ENCODE results near the gene EGR4. TPM values are rescaled to one million over a fixed set of nuclear protein-coding genes. Genes with fewer than 3 reads are reported as not detected.

The EGR4 gene
- total RNA-seq = not detected in 2 replicates

- DNase-seq (ENCODE audit: low read depth) = peak; percentile 21
These were observed at the start of gene EGR4 for GRCh38 chr2:73293534-73294171. EGR4 (minus strand) TSS chr2:73293548; CDS start chr2:73293317, 231 bp downstream.

DNA sequence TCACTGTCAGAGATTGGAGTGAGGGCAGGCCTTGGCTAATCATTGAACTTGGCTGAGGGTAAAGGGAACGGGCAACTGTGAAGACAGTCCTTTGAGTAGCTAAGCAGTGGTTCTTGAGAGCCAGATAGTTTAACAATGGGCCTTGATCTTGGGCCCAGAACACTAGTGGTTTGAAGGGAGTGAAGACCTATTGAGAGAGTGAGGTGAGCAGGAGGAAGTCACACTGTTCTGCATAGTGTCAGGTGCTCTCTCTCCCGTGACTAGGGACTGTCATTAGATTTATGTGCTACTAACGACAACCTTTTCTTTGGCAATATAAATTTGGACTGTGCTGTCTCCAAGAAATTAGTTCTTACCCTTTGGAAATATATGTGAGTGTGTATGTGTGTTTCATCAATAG lies 47.7 kb upstream of the EGR4 start:
- no peak for DNase-seq (ENCODE audit: low read depth)

DNA sequence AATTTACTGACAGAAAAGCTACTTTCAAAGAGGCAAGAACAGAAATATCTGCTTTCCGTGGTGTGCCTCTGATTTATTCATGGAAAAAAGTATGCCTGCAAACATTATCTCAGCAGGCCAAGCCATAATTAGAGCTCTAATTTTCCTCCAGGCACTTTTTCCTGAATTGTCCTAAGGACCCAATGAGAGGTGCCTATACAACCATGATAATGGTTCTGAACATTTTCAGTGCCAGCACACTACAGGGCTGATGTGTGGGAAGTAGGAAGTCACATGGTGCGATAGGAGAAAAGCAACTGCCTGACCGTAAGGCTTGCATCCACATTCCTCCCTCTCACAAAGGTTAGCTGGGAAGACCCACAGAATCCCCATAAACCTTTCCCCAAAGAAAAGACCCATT lies 45.9 kb upstream of the EGR4 start:
- DNase-seq (ENCODE audit: low read depth) = no peak

- DNase-seq (ENCODE audit: low read depth) = no peak
These were observed 44.5 kb upstream of the EGR4 start for GRCh38 chr2:73337828-73338227.

GRCh38 chr2:73334620-73335019 lies 41.3 kb upstream of the EGR4 start:
- no peak for DNase-seq (ENCODE audit: low read depth)

DNA sequence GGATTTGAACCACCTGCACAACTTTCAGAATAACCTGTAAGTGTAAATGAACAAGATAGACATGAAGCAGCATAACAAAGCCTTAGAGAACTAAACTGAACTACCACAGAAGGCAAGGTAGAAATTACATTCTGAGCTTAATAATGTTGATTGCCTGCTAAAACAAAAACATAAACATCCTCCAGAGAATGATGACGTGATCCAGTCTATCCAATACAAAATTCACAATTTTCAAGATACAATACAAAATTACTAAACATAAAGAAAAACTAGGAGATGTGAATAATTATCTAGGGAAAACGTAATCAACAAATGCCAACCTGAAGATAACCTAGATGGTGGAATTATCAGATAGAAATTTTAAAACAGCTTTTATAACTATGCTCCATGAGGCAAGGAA lies 40.7 kb upstream of the EGR4 start:
- DNase-seq (ENCODE audit: low read depth) = no peak

DNA sequence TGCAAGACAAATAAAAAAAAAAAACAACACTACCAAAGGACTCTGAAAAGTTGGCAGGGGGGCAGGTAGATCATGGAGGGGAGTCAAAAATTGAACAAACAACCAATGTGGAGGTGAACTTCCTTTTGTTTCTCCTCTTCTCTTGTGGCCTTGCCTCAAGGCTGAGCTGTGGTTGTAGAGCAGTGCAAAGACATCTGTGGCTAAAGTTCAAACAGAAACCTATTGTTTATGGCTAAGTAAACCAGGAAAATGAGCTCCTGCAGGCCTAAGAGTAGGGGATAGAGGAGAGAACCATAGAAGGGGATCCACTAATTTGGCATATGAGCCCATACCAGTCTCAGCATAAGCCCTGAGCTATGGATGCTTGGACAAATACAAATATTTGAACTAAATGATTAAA lies 40.2 kb upstream of the EGR4 start:
- DNase-seq (ENCODE audit: low read depth) = no peak

- DNase-seq (ENCODE audit: low read depth) = no peak
These were observed 30.9 kb upstream of the EGR4 start for GRCh38 chr2:73324126-73324725.

GRCh38 chr2:73323551-73323950 lies 30.2 kb upstream of the EGR4 start:
- no peak for DNase-seq (ENCODE audit: low read depth)

GRCh38 chr2:73314441-73314840 lies 21.1 kb upstream of the EGR4 start:
- DNase-seq (ENCODE audit: low read depth) = no peak

DNA sequence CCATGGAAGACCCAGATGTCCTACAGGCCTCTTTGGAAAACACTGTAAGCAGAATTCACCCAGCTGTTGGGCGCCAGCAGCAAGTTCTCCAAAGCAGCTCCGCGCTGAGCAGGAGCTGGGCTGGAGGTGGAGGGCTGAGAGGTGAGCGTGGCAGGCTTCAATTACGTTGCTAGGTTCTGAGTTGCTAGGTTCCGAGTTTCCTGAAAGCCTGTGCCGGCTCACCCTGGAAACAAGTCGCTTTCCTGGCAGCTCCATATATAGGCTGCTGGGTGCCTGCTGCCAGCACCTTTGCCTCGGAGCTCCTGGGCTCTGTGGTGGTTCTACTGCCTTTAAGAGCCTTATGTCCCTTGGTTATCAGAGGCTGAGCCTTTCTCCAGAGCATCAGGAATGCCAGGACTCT lies 14.4 kb upstream of the EGR4 start:
- no peak for DNase-seq (ENCODE audit: low read depth)

GRCh38 chr2:73301636-73302035 lies 8.3 kb upstream of the EGR4 start:
- DNase-seq (ENCODE audit: low read depth) = peak; percentile 21

GRCh38 chr2:73300926-73301325 lies 7.6 kb upstream of the EGR4 start:
- DNase-seq (ENCODE audit: low read depth) = no peak

GRCh38 chr2:73297586-73297985 lies 4.2 kb upstream of the EGR4 start:
- DNase-seq (ENCODE audit: low read depth) = no peak

DNA sequence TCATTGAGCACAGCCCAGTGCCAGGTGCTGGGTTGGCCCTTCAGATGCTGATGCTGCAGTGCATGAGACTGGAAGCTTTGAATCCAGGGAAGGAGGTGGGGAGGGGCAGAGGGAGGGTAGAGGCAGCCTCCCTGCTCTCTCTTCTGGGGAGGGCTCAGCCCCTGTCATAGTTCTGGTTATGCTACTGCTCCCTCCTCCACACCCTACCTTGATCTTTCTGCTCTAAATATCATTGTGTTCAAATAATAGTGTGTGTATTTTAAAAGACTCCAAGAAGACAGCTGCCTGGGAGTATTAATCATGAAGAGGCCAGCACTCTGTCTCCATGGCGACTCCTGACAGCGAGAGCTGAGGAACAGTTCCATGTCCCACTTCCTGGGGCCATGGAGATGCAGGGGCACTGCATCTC lies 3.8 kb upstream of the EGR4 start:
- DNase-seq (ENCODE audit: low read depth) = no peak

GRCh38 chr2:73295751-73296400 lies 2.5 kb upstream of the EGR4 start:
- DNase-seq (ENCODE audit: low read depth) = peak; percentile 42

DNA sequence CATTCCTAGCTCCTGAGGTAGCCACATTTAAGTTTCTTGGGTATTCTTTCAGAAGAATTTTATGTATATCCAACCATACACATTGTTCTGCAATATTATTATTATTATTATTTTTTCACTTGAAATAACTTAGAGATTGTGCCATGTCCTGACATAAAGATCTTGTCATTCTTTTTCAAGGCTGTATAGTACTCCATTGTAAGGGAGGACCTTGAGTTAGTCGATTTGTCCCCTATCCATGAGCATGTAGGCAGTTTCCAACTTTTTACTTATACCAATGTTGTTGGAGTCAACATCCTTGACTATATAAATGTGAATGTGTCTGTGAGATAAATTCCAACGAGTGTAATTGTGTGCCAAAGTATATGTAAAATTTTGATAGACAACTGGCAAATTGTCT lies 891 bp upstream of the EGR4 start:
- DNase-seq (ENCODE audit: low read depth) = no peak

GRCh38 chr2:73292906-73293533 lies 328 bp downstream of the EGR4 start:
- no peak for DNase-seq (ENCODE audit: low read depth)

GRCh38 chr2:73292316-73292905 lies 937 bp downstream of the EGR4 start:
- no peak for DNase-seq (ENCODE audit: low read depth)

DNA sequence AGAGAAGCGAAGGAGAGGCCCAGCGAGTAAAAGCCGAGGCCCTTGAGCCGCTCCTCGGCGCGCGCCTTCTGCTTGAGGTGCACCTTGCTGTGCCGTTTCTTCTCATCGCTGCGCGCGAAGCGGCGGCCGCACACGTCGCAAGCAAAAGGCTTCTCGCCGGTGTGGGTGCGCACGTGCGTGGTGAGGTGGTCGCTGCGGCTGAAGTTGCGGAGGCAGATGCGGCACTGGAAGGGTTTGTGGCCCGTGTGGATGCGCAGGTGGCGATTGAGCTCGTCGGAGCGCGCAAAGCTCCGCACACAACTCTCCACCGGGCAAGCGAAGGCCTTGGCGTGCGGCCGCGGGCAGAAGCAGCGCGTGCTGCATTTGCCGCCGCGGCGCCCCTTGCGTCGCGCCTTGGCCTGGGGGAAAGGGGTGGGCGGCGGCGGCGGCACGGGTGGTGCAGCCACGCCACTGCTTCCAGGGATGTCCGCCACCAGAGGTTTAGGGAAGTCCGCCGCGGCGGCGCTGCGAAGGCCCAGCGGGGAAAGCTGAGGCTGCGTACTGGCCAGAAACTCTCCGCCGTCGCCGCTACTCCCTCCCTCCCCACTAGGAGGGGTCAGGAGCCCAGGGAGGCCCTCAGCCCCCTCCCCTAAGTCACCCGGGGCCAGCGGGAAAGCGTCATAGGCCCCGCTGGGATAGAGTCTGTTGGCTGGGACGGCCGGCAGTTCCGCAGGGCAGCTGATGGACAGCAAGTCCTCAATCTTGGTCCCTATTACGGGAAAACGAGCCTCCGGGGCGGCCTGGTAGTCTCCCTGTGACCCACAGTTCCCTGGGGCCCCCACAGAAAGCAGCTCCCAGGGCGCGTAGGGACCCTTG lies 1.7 kb downstream of the EGR4 start:
- no peak for DNase-seq (ENCODE audit: low read depth)

DNA sequence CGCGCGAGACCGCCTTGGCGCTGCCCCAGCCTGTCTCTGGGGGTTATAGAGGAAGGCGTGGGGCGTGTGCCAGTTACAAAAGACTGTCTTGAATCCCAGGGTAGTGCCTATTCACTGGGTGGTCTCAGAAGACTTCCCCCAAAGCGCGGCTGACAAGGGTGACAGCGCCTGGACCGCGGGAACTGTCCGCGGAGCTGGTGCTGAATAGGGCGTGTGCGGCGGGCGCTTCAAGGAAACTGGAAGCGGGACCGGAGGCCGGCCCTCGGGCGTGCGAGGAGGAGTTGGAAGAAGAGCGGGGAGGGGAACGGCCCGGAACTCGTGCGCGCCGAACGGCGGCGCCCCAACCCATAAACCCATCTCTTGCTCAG lies 2.3 kb downstream of the EGR4 start:
- peak; percentile 15 for DNase-seq (ENCODE audit: low read depth)
